WTC11 (cell line): ENCODE data around the gene GLUL. TPM values are rescaled to one million over a fixed set of nuclear protein-coding genes. Genes with fewer than 3 reads are reported as not detected.

Experiments
- ATAC-seq: fragments of 200-7000 bp; cut with Tn5 transposase; 2 replicates; pipeline ENCODE4 v1.10.0; 2021; ENCODE audit warnings: mild to moderate bottlenecking, moderate library complexity
- CTCF ChIA-PET: fragments of 300-600 bp; sonication (Branson Sonifier 250); formaldehyde crosslinking; loops from one replicate; lab custom pipeline; 2021; ENCODE audit warnings: antibody characterized with exemption; lab: Charles Lee
- POLR2A ChIA-PET: fragments of 350-600 bp; sonication (Branson Sonifier 250); formaldehyde crosslinking; loops from one replicate; lab custom pipeline; 2021; ENCODE audit warnings: antibody characterized with exemption; lab: Charles Lee
- DNase-seq: peaks from one replicate; pipeline ENCODE4 v3.0.0; 2021; ENCODE audit warnings: low spot score
- H3K27ac Mint-ChIP-seq: 2 replicates; pipeline ENCODE4 v1.8.0; 2021; ENCODE audit warnings: mixed read lengths
- H3K27me3 Mint-ChIP-seq: 2 replicates; pipeline ENCODE4 v1.8.0; 2021; ENCODE audit warnings: low read depth, mild to moderate bottlenecking, moderate library complexity, mixed read lengths
- H3K36me3 Mint-ChIP-seq: 2 replicates; pipeline ENCODE4 v1.8.0; 2021; ENCODE audit warnings: mixed read lengths
- H3K4me1 Mint-ChIP-seq: 2 replicates; pipeline ENCODE4 v1.8.0; 2022; ENCODE audit warnings: mixed read lengths
- H3K4me3 Mint-ChIP-seq: 2 replicates; pipeline ENCODE4 v1.8.0; 2021; ENCODE audit warnings: mild to moderate bottlenecking, moderate library complexity, mixed read lengths
- H3K9me3 Mint-ChIP-seq: 2 replicates; pipeline ENCODE4 v1.8.0; 2021; ENCODE audit warnings: mixed read lengths
- ERG ChIP-seq: fragments of 250-450 bp; sonication (Bioruptor Pico); IDR thresholded peaks from 2 replicates; pipeline ENCODE4 v1.8.0; 2021; ENCODE audit warnings: mild to moderate bottlenecking
- FOXJ3 ChIP-seq: sonication (generic); formaldehyde crosslinking; IDR thresholded peaks from 2 replicates; pipeline ENCODE4 v1.9.0; 2021; ENCODE audit warnings: missing genetic modification reagents, mild to moderate bottlenecking, borderline replicate concordance
- FOXK1 ChIP-seq: sonication (generic); formaldehyde crosslinking; IDR thresholded peaks from 2 replicates; pipeline ENCODE4 v1.8.0; 2022; ENCODE audit warnings: mild to moderate bottlenecking, moderate library complexity, missing genetic modification reagents
- GABPB1 ChIP-seq: sonication (generic); formaldehyde crosslinking; IDR thresholded peaks from 2 replicates; pipeline ENCODE4 v1.8.1; 2023; ENCODE audit warnings: mild to moderate bottlenecking, missing genetic modification reagents
- GTF2I ChIP-seq: fragments of 250-450 bp; sonication (Bioruptor Pico); conservative IDR thresholded peaks from 2 replicates; pipeline ENCODE4 v1.4.0; 2021; ENCODE audit warnings: mild to moderate bottlenecking
- NFATC4 ChIP-seq: fragments of 250-450 bp; sonication (Bioruptor Pico); IDR thresholded peaks from 2 replicates; pipeline ENCODE4 v1.9.0; 2021; ENCODE audit warnings: mild to moderate bottlenecking
- NFYB ChIP-seq: sonication (generic); formaldehyde crosslinking; conservative IDR thresholded peaks from 2 replicates; pipeline ENCODE4 v1.8.0; 2022; ENCODE audit warnings: low read depth, missing genetic modification reagents
- NR1H2 ChIP-seq: sonication (generic); formaldehyde crosslinking; IDR thresholded peaks from 2 replicates; pipeline ENCODE4 v1.9.0; 2021; ENCODE audit warnings: mild to moderate bottlenecking, moderate library complexity, missing genetic modification reagents
- SOX15 ChIP-seq: fragments of 250-450 bp; sonication (Bioruptor Pico); IDR thresholded peaks from 2 replicates; pipeline ENCODE4 v1.9.0; 2021; ENCODE audit warnings: mild to moderate bottlenecking
- TCF7 ChIP-seq: sonication (generic); formaldehyde crosslinking; IDR thresholded peaks from 2 replicates; pipeline ENCODE4 v1.8.0; 2022; ENCODE audit warnings: mild to moderate bottlenecking, low read depth, missing genetic modification reagents, moderate library complexity
- TEAD4 ChIP-seq: sonication (generic); formaldehyde crosslinking; IDR thresholded peaks from 2 replicates; pipeline ENCODE4 v1.8.0; 2022; ENCODE audit warnings: mild to moderate bottlenecking, missing genetic modification reagents
- TP53 ChIP-seq: sonication (generic); formaldehyde crosslinking; IDR thresholded peaks from 2 replicates; pipeline ENCODE4 v1.8.1; 2023; ENCODE audit warnings: mild to moderate bottlenecking, missing genetic modification reagents
- USF2 ChIP-seq: sonication (generic); formaldehyde crosslinking; IDR thresholded peaks from 2 replicates; pipeline ENCODE4 v1.8.1; 2023; ENCODE audit warnings: mild to moderate bottlenecking, missing genetic modification reagents, moderate library complexity
- ZNF396 ChIP-seq: fragments of 250-450 bp; sonication (Bioruptor Pico); IDR thresholded peaks from 2 replicates; pipeline ENCODE4 v1.8.0; 2021; ENCODE audit warnings: mild to moderate bottlenecking, moderate library complexity, borderline replicate concordance
- ZNF671 ChIP-seq: fragments of 250-450 bp; sonication (Bioruptor Pico); IDR thresholded peaks from 2 replicates; pipeline ENCODE4 v1.8.0; 2021; ENCODE audit warnings: mild to moderate bottlenecking
- total RNA-seq: library from RNA; stranded (reverse); gene quantifications from 3 replicates; pipeline ENCODE4 v1.2.3, GENCODE V29; 2021
- TF ChIP-seq, protein P1 (sequence below): sonication (generic); formaldehyde crosslinking; conservative IDR thresholded peaks from 2 replicates; pipeline ENCODE4 v1.8.1; 2023; ENCODE audit warnings: mild to moderate bottlenecking, low read depth, missing genetic modification reagents, moderate library complexity
- TF ChIP-seq, protein P2 (sequence below): fragments of 250-450 bp; sonication (Bioruptor Pico); IDR thresholded peaks from 2 replicates; pipeline ENCODE4 v1.9.0; 2021; ENCODE audit warnings: moderate library complexity, mild to moderate bottlenecking, inconsistent platforms, borderline replicate concordance
- TF ChIP-seq, protein P3 (sequence below): fragments of 200-600 bp; IDR thresholded peaks from 2 replicates; pipeline ENCODE4 v1.8.0; 2022; ENCODE audit warnings: antibody characterized with exemption
- TF ChIP-seq, protein P4 (sequence below): sonication (generic); formaldehyde crosslinking; conservative IDR thresholded peaks from 2 replicates; pipeline ENCODE4 v1.8.1; 2022; ENCODE audit warnings: mild to moderate bottlenecking, missing genetic modification reagents

GLUL gene
- total RNA-seq, 1 experiment from 2014 or later = 240 TPM

DNA sequence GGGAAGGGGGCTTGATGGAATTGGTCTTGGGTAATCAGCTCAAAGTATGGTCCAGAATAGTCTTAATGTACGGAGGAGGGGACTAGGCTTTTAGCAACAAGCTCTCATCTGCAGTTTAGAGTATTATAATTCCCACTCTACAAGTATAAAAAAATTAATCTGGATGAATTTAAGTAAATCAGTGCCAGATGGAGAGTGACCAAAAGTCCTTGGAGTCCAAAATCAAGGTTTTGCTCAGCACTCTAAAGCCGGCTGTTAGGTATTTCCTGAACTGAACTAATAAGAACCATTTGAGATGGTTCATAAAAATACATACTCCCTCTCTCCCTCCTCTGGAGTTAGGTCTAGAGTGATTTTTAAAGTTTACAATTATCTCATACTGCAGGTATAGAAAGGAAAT lies 23.7 kb downstream of the GLUL start:
- Mint-ChIP-seq H3K27me3 (no peaks in the 10 kb centered on the region), H3K9me3 (peaks cover 8% of the 10 kb centered on the region; the same call in 1 of the 2 replicates), H3K27ac (no peak overlapping the region), H3K4me3 (no peak overlapping the region), H3K4me1 (peaks cover 6% of the 10 kb centered on the region), H3K36me3 (no peaks in the 10 kb centered on the region)
- no peak for TF ChIP-seq TCF7 (CRISPR knock-in tag)
- TF ChIP-seq, protein P1, sequence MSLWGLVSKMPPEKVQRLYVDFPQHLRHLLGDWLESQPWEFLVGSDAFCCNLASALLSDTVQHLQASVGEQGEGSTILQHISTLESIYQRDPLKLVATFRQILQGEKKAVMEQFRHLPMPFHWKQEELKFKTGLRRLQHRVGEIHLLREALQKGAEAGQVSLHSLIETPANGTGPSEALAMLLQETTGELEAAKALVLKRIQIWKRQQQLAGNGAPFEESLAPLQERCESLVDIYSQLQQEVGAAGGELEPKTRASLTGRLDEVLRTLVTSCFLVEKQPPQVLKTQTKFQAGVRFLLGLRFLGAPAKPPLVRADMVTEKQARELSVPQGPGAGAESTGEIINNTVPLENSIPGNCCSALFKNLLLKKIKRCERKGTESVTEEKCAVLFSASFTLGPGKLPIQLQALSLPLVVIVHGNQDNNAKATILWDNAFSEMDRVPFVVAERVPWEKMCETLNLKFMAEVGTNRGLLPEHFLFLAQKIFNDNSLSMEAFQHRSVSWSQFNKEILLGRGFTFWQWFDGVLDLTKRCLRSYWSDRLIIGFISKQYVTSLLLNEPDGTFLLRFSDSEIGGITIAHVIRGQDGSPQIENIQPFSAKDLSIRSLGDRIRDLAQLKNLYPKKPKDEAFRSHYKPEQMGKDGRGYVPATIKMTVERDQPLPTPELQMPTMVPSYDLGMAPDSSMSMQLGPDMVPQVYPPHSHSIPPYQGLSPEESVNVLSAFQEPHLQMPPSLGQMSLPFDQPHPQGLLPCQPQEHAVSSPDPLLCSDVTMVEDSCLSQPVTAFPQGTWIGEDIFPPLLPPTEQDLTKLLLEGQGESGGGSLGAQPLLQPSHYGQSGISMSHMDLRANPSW (CRISPR knock-in tag) = no peak
- TF ChIP-seq NR1H2 (CRISPR knock-in tag) = no peak
- ATAC-seq (no peak), DNase-seq (no peak)
- ChIA-PET POLR2A (no interaction called here), CTCF (interaction anchor here (1.0 kb wide), 1 partner anchor 225 kb away, joined by 3 read pairs; no protein-coding TSS in a partner anchor)

GRCh38 chr1:182366596-182366995 lies 25.0 kb downstream of the GLUL start:
- ATAC-seq (no peak), DNase-seq (no peak)
- ChIA-PET POLR2A (no interaction called here), CTCF (no interaction called here)
- H3K4me3 Mint-ChIP-seq = no peak overlapping the region
- peaks cover 8% of the 10 kb centered on the region; the same call in 1 of the 2 replicates for H3K9me3 Mint-ChIP-seq
- peaks cover 13% of the 10 kb centered on the region for H3K4me1 Mint-ChIP-seq
- no peak overlapping the region for H3K27ac Mint-ChIP-seq
- no peaks in the 10 kb centered on the region for H3K36me3 Mint-ChIP-seq
- H3K27me3 Mint-ChIP-seq = no peaks in the 10 kb centered on the region
- TF ChIP-seq GABPB1 (CRISPR knock-in tag) (no peak), TCF7 (CRISPR knock-in tag) (no peak), GTF2I (no peak), SOX15 (CRISPR knock-in tag) (no peak), ZNF396 (CRISPR knock-in tag) (no peak), USF2 (CRISPR knock-in tag) (no peak), NFATC4 (CRISPR knock-in tag) (no peak), TP53 (CRISPR knock-in tag) (no peak), FOXK1 (no peak), TEAD4 (CRISPR knock-in tag) (no peak), ERG (CRISPR knock-in tag) (no peak), ZNF671 (no peak), NFYB (CRISPR knock-in tag) (no peak), FOXJ3 (CRISPR knock-in tag) (no peak)
- TF ChIP-seq, protein P2, sequence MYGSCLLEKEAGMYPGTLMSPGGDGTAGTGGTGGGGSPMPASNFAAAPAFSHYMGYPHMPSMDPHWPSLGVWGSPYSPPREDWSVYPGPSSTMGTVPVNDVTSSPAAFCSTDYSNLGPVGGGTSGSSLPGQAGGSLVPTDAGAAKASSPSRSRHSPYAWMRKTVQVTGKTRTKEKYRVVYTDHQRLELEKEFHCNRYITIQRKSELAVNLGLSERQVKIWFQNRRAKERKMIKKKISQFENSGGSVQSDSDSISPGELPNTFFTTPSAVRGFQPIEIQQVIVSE (CRISPR knock-in tag) = no peak
- TF ChIP-seq, protein P3, sequence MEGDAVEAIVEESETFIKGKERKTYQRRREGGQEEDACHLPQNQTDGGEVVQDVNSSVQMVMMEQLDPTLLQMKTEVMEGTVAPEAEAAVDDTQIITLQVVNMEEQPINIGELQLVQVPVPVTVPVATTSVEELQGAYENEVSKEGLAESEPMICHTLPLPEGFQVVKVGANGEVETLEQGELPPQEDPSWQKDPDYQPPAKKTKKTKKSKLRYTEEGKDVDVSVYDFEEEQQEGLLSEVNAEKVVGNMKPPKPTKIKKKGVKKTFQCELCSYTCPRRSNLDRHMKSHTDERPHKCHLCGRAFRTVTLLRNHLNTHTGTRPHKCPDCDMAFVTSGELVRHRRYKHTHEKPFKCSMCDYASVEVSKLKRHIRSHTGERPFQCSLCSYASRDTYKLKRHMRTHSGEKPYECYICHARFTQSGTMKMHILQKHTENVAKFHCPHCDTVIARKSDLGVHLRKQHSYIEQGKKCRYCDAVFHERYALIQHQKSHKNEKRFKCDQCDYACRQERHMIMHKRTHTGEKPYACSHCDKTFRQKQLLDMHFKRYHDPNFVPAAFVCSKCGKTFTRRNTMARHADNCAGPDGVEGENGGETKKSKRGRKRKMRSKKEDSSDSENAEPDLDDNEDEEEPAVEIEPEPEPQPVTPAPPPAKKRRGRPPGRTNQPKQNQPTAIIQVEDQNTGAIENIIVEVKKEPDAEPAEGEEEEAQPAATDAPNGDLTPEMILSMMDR = no peak
- TF ChIP-seq, protein P4, sequence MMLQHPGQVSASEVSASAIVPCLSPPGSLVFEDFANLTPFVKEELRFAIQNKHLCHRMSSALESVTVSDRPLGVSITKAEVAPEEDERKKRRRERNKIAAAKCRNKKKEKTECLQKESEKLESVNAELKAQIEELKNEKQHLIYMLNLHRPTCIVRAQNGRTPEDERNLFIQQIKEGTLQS (CRISPR knock-in tag) = no peak
